Astrocyte of the spinal cord (primary cell): ENCODE results near the gene GCG.

Experiments
- DNase-seq: peaks from one replicate; pipeline ENCODE4 v3.0.0; 2011; ENCODE audit warnings: low read depth, low spot score
- H3K4me3 ChIP-seq: 2 replicates; pipeline ENCODE4 v1.5.1; 2011; ENCODE audit warnings: low read depth, mild to moderate bottlenecking, low read length, moderate library complexity
- CTCF ChIP-seq: IDR thresholded peaks from 2 replicates; pipeline ENCODE4 v1.5.1; 2012; ENCODE audit warnings: low read depth, mild to moderate bottlenecking, low read length, inconsistent platforms
- in situ Hi-C: cut with HindIII; loops from 2 replicates; pipeline ENCODE4 v1.10.0; 2017; ENCODE audit warnings: low sequenced_read_pairs

Gene GCG

GRCh38 chr2:162185541-162186232 is 33.6 kb upstream of the GCG start:
- no peak for DNase-seq
- no peak overlapping the region for H3K4me3 ChIP-seq
- no peak for TF ChIP-seq CTCF
- in situ Hi-C loops = no loop called here

GRCh38 chr2:162184821-162185450 is 32.9 kb upstream of the GCG start:
- DNase-seq = no peak
- in situ Hi-C loops = no loop called here
- no peak for TF ChIP-seq CTCF

GRCh38 chr2:162184359-162184758 is 32.3 kb upstream of the GCG start:
- no peak for DNase-seq
- no peak overlapping the region for H3K4me3 ChIP-seq
- no peak for TF ChIP-seq CTCF
- in situ Hi-C loops = no loop called here

More at GRCh38 chr2:162184821-162185450, 32.9 kb upstream of the GCG start:
- no peak overlapping the region for H3K4me3 ChIP-seq

GRCh38 chr2:162182395-162182794 is 30.3 kb upstream of the GCG start:
- TF ChIP-seq CTCF = no peak
- H3K4me3 ChIP-seq = no peak overlapping the region
- in situ Hi-C loops = no loop called here
- no peak for DNase-seq

GRCh38 chr2:162177301-162177700 is 25.3 kb upstream of the GCG start:
- in situ Hi-C loops = no loop called here

GRCh38 chr2:162175714-162176113 is 23.7 kb upstream of the GCG start:
- in situ Hi-C loops = no loop called here
- TF ChIP-seq CTCF = no peak
- no peak for DNase-seq

More at GRCh38 chr2:162177301-162177700, 25.3 kb upstream of the GCG start:
- DNase-seq = no peak
- no peak for TF ChIP-seq CTCF
- H3K4me3 ChIP-seq = no peak overlapping the region

More at GRCh38 chr2:162175714-162176113, 23.7 kb upstream of the GCG start:
- no peak overlapping the region for H3K4me3 ChIP-seq
